Measurements from ENCODE around the gene STMP1.
A peak's percentile ranks its signal among the peaks of the same experiment; 100 is the strongest.

STMP1 gene

GRCh38 chr7:135713836-135714470, 51.6 kb downstream of the STMP1 start:
- Histone ChIP-seq H4K5ac (ENCODE audit: low read length) (no peak overlapping the region), H3K79me1 (ENCODE audit: low read length) (no peaks in the 10 kb centered on the region), H3K18ac (ENCODE audit: low read length) (peak overlapping the region; percentile 11), H2AK5ac (ENCODE audit: low read length) (no peak overlapping the region), H3K9ac (ENCODE audit: low read length) (no peak overlapping the region), H3K56ac (ENCODE audit: low read length) (peak overlapping the region; percentile 72), H2BK120ac (ENCODE audit: low read depth, low read length) (no peak overlapping the region), H3K27ac (ENCODE audit: low read depth, low read length) (peak overlapping the region; percentile 55), H3K36me3 (ENCODE audit: control insufficient read depth, insufficient read depth, low read length) (no peaks in the 10 kb centered on the region), H3K79me2 (ENCODE audit: control insufficient read depth, insufficient read depth, low read length) (no peaks in the 10 kb centered on the region), H4K8ac (ENCODE audit: low read depth, low read length) (no peak overlapping the region), H3K4me2 (ENCODE audit: low read length) (no peak overlapping the region), H3K4me3 (ENCODE audit: low read length) (no peak overlapping the region), H3K27me3 (ENCODE audit: insufficient read depth, low read length, poor library complexity) (no peaks in the 10 kb centered on the region), H3K4me1 (ENCODE audit: control insufficient read depth, low read depth, low read length) (peaks cover 22% of the 10 kb centered on the region), H2BK15ac (replicated peaks; ENCODE audit: low read depth) (no peak overlapping the region), H3K4ac (ENCODE audit: low read depth, low read length) (no peak overlapping the region), H3K23ac (ENCODE audit: low read length) (no peak overlapping the region), H2BK5ac (ENCODE audit: low read length) (peak overlapping the region; percentile 46)
- DNase-seq: peak; percentile 68
- no CpG with 5 or more reads among the region's 4 CpGs for WGBS (ENCODE audit: extremely low coverage, insufficient coverage, low lambda C conversion rate)

GRCh38 chr7:135714534-135715009, 52.3 kb downstream of the STMP1 start:
- Histone ChIP-seq H3K36me3 (ENCODE audit: control insufficient read depth, insufficient read depth, low read length) (no peaks in the 10 kb centered on the region), H2BK5ac (ENCODE audit: low read length) (peak overlapping the region; percentile 46), H3K79me2 (ENCODE audit: control insufficient read depth, insufficient read depth, low read length) (no peaks in the 10 kb centered on the region), H3K4me3 (ENCODE audit: low read length) (no peak overlapping the region), H3K79me1 (ENCODE audit: low read length) (no peaks in the 10 kb centered on the region), H2BK15ac (replicated peaks; ENCODE audit: low read depth) (no peak overlapping the region), H4K8ac (ENCODE audit: low read depth, low read length) (no peak overlapping the region), H2AK5ac (ENCODE audit: low read length) (no peak overlapping the region), H3K4me1 (ENCODE audit: control insufficient read depth, low read depth, low read length) (peaks cover 22% of the 10 kb centered on the region), H2BK120ac (ENCODE audit: low read depth, low read length) (no peak overlapping the region), H4K5ac (ENCODE audit: low read length) (no peak overlapping the region), H3K23ac (ENCODE audit: low read length) (no peak overlapping the region), H3K27ac (ENCODE audit: low read depth, low read length) (peak overlapping the region; percentile 55), H3K56ac (ENCODE audit: low read length) (peak overlapping the region; percentile 72), H3K4ac (ENCODE audit: low read depth, low read length) (no peak overlapping the region), H3K27me3 (ENCODE audit: insufficient read depth, low read length, poor library complexity) (no peaks in the 10 kb centered on the region), H3K9ac (ENCODE audit: low read length) (no peak overlapping the region), H3K4me2 (ENCODE audit: low read length) (no peak overlapping the region), H3K18ac (ENCODE audit: low read length) (peak overlapping the region; percentile 11)
- no CpG with 5 or more reads among the region's 20 CpGs for WGBS (ENCODE audit: extremely low coverage, insufficient coverage, low lambda C conversion rate)
- peak; percentile 91 for DNase-seq

- Histone ChIP-seq H2AK5ac (ENCODE audit: low read length) (no peak overlapping the region), H3K9ac (ENCODE audit: low read length) (no peak overlapping the region), H2BK120ac (ENCODE audit: low read depth, low read length) (no peak overlapping the region), H3K79me2 (ENCODE audit: control insufficient read depth, insufficient read depth, low read length) (no peaks in the 10 kb centered on the region), H3K36me3 (ENCODE audit: control insufficient read depth, insufficient read depth, low read length) (no peaks in the 10 kb centered on the region), H3K4me2 (ENCODE audit: low read length) (no peak overlapping the region), H3K4me1 (ENCODE audit: control insufficient read depth, low read depth, low read length) (peaks cover 22% of the 10 kb centered on the region), H4K8ac (ENCODE audit: low read depth, low read length) (no peak overlapping the region), H3K18ac (ENCODE audit: low read length) (no peak overlapping the region), H2BK15ac (replicated peaks; ENCODE audit: low read depth) (no peak overlapping the region), H3K4me3 (ENCODE audit: low read length) (no peak overlapping the region), H3K56ac (ENCODE audit: low read length) (peak overlapping the region; percentile 0), H3K27me3 (ENCODE audit: insufficient read depth, low read length, poor library complexity) (no peaks in the 10 kb centered on the region), H4K5ac (ENCODE audit: low read length) (no peak overlapping the region), H3K4ac (ENCODE audit: low read depth, low read length) (no peak overlapping the region), H3K27ac (ENCODE audit: low read depth, low read length) (no peak overlapping the region), H3K79me1 (ENCODE audit: low read length) (no peaks in the 10 kb centered on the region), H2BK5ac (ENCODE audit: low read length) (no peak overlapping the region), H3K23ac (ENCODE audit: low read length) (no peak overlapping the region)
- 100% methylated on average over 3 of the region's 5 CpGs for WGBS (ENCODE audit: extremely low coverage, insufficient coverage, low lambda C conversion rate)
- DNase-seq: no peak
Observed at GRCh38 chr7:135715055-135715522, 52.8 kb downstream of the STMP1 start.

GRCh38 chr7:135715673-135716072, 53.4 kb downstream of the STMP1 start:
- H3K27ac ChIP-seq (ENCODE audit: low read depth, low read length): no peak overlapping the region
- H3K18ac ChIP-seq (ENCODE audit: low read length): no peak overlapping the region
- no peaks in the 10 kb centered on the region for H3K27me3 ChIP-seq (ENCODE audit: insufficient read depth, low read length, poor library complexity)
- no peak overlapping the region for H3K9ac ChIP-seq (ENCODE audit: low read length)
- H2BK5ac ChIP-seq (ENCODE audit: low read length): peak overlapping the region; percentile 50
- peaks cover 20% of the 10 kb centered on the region for H3K4me1 ChIP-seq (ENCODE audit: control insufficient read depth, low read depth, low read length)
- no peak overlapping the region for H2BK120ac ChIP-seq (ENCODE audit: low read depth, low read length)
- H3K4me3 ChIP-seq (ENCODE audit: low read length): no peak overlapping the region
- no peak overlapping the region for H3K4me2 ChIP-seq (ENCODE audit: low read length)
- peak overlapping the region; percentile 50 for H3K4ac ChIP-seq (ENCODE audit: low read depth, low read length)
- H3K23ac ChIP-seq (ENCODE audit: low read length): peak overlapping the region; percentile 80
- H3K79me2 ChIP-seq (ENCODE audit: control insufficient read depth, insufficient read depth, low read length): no peaks in the 10 kb centered on the region
- H2BK15ac ChIP-seq (replicated peaks; ENCODE audit: low read depth): no peak overlapping the region
- WGBS (ENCODE audit: extremely low coverage, insufficient coverage, low lambda C conversion rate): no CpG with 5 or more reads among the region's 1 CpG
- no peaks in the 10 kb centered on the region for H3K79me1 ChIP-seq (ENCODE audit: low read length)
- no peak overlapping the region for H4K5ac ChIP-seq (ENCODE audit: low read length)
- no peak overlapping the region for H3K56ac ChIP-seq (ENCODE audit: low read length)
- H4K8ac ChIP-seq (ENCODE audit: low read depth, low read length): no peak overlapping the region
- DNase-seq: no peak
- peak overlapping the region; percentile 45 for H2AK5ac ChIP-seq (ENCODE audit: low read length)
- H3K36me3 ChIP-seq (ENCODE audit: control insufficient read depth, insufficient read depth, low read length): no peaks in the 10 kb centered on the region

- Histone ChIP-seq H2BK120ac (ENCODE audit: low read depth, low read length) (no peak overlapping the region), H3K27me3 (ENCODE audit: insufficient read depth, low read length, poor library complexity) (no peaks in the 10 kb centered on the region), H3K4ac (ENCODE audit: low read depth, low read length) (no peak overlapping the region), H4K5ac (ENCODE audit: low read length) (no peak overlapping the region), H3K36me3 (ENCODE audit: control insufficient read depth, insufficient read depth, low read length) (no peaks in the 10 kb centered on the region), H3K9ac (ENCODE audit: low read length) (no peak overlapping the region), H2BK5ac (ENCODE audit: low read length) (no peak overlapping the region), H3K4me1 (ENCODE audit: control insufficient read depth, low read depth, low read length) (peaks cover 20% of the 10 kb centered on the region), H2AK5ac (ENCODE audit: low read length) (no peak overlapping the region), H3K4me3 (ENCODE audit: low read length) (no peak overlapping the region), H3K18ac (ENCODE audit: low read length) (no peak overlapping the region), H3K27ac (ENCODE audit: low read depth, low read length) (no peak overlapping the region), H3K56ac (ENCODE audit: low read length) (no peak overlapping the region), H2BK15ac (replicated peaks; ENCODE audit: low read depth) (no peak overlapping the region), H4K8ac (ENCODE audit: low read depth, low read length) (no peak overlapping the region), H3K23ac (ENCODE audit: low read length) (no peak overlapping the region), H3K4me2 (ENCODE audit: low read length) (no peak overlapping the region), H3K79me2 (ENCODE audit: control insufficient read depth, insufficient read depth, low read length) (no peaks in the 10 kb centered on the region), H3K79me1 (ENCODE audit: low read length) (no peaks in the 10 kb centered on the region)
- no CpG with 5 or more reads among the region's 9 CpGs for WGBS (ENCODE audit: extremely low coverage, insufficient coverage, low lambda C conversion rate)
- DNase-seq: peak; percentile 73
Observed at GRCh38 chr7:135716677-135717238, 54.4 kb downstream of the STMP1 start.
